Activated CD8-positive, alpha-beta memory T cell treated with anti-CD3 and anti-CD28 coated beads, Interleukin-2, amount 50 U/mL, for 48 hours (primary cell): Measurements from ENCODE around the gene CCDC187.

Experiments
- DNase-seq: peaks from one replicate; pipeline ENCODE4 v3.0.0-alpha.2; 2020

CCDC187 gene

DNA sequence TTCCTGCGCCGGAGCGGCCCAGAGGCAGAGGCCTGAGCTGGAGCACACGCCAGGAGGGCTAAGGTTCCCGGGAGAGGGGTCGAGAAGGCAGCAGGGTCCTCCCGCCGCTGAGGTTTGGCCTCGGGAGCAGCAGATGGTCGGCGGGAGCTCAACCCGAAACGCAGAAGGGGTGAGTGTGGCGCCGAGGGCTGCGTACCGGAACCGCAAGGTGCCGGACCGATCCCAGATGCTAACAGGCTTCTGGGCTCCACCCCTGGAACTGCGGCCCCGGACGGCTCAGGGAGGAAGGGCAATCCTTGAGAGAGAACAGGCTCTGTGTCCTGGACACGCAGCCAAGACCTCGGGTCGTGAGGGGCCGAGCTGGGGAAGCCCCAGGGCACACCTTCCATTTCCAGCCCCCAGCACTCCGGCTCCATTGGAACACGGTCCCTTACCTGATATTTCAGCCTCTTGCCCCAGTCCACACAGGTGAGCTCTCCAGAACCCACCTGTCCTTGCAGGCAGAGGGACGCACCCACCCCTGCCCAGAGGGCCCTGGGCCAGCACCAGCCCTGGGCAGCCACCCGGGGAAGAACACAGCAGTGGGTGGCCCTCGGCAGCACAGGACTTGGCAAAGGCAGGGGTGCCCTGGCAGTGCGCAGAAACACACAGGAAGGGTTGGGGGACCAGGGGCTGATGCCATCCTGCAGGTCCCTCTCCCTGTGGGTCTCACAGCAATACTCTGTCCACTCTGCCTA, 100.3 kb downstream of the CCDC187 start:
- no peak for DNase-seq

DNA sequence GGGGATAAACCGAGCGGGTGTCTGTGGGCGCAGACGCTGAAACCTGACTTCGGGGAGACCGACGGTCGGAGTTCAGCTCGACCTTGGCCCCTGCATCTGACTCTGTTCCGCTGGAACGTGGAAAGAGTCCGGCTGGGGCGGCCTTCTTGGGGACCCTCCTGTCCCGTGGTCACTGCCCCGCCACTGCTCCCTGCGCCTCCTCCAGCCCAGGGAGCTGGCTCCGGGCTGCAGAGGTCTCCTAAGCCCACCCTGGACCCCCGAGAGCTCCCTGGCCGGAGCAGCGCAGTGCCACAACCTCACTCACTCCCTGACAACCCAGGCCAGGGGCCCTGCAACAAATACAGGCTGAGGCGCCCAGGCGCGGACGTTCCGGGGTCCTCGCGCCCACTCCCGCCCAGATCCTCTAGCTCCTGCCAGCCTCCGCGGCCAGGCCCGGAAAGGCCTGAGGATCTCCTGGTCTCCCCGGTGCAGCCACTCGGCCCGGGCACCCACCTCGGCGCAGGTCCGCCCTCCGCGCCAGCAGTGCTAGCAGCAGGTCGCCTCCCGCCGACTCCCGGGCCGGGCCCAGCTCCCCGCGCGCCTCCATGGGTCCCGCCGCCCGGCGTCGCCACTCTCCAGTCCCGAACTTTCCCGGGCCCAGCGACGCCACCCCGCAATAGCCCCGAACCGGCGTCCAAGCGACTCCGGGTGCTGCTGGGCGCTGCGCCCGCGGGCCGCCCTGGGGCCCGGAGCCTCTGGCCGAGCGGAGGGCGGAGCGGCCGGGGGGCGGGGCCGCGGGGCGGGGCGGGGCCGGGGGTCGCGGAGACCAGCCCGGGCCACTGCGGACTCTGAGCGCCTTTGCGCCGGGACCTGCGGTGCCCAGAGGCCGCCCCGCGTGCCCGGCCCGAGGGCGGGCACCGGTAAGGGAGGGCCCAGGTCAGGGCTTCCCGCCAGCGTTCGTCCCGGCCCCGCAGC, 101.2 kb downstream of the CCDC187 start:
- no peak for DNase-seq

DNA sequence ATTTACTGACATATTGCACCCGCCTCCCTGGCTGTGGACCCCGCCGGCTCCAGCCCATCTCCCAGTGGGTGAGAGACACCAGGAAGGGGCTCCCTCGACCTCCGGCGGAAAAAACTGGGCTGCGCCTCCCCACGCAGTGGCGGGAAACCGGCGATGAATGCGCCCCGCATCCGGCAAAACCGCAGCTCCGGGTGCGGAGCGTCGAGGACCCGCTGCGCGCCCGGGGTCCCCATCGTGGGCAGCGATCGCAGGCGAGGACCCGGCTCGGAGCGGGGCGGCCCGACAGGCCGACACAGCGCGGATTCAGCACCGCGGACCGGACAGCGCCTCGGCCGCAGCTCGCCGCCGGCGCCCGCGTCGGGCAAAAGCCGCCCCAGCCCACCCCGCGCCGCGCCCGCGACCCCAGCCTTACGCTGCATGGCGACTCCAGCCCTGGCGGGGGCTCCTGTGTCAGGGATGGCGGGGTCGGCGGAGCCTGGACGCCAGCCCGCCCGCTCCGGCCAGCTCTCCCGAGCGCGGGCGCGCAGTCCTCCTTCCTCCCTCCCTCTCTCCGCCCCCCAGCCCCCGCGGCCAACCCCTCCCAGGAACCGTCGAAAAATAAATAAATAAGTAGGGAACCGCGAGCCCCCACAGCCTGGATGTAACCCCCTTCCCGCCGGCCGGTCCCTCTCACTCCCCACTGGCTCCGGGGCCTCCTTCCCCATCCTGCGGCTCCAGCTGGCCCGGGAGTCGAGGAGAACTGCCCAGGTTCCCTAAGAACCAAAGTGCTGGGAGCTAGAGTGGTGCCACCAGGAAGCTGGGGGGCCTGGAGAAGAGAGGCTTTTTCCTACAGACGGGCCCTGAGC, 102.1 kb downstream of the CCDC187 start:
- no peak for DNase-seq

- no peak for DNase-seq
Observed at GRCh38 chr9:136201174-136201573, 102.7 kb downstream of the CCDC187 start.

DNA sequence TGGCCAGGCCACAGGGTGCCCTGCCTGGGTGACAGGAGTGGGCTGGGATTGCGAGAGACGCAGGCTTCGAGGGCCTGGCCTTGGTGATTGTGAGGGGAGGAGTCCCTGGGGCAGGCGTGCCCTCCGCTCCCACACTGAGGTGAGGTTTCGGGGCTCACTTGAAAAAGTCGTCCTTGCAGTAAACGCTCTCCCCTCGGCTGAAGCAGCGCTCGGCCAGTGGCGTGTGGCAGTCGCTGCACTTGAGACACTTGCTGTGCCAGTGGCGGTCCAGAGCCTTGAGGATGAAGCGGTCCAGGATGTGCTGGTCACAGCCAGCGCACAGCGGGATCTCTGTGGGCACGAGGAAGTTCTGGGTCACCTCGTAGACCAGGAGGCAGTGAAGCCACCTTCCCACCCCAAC, 103.5 kb downstream of the CCDC187 start:
- DNase-seq: no peak
